ENCODE measurements around the gene SLC9A1. TPM values are rescaled to one million over a fixed set of nuclear protein-coding genes. Genes with fewer than 3 reads are reported as not detected.

SLC9A1 gene
- polyA plus RNA-seq, 4 donors: 25.2 to 28.9 (median 26.5) TPM

Other genes with a start within 250 kb of the SLC9A1 start
- 1 to 10 TPM in 2 of 4 donors, under 1 TPM in 2; 0.27 to 1.5 (median 1.1) TPM for gene NR0B2, start 241.2 kb downstream of the SLC9A1 start, polyA plus RNA-seq (ENCODE audit: insufficient read length in 4 of 4)
- gene NUDC, start 233.4 kb downstream of the SLC9A1 start, polyA plus RNA-seq (ENCODE audit: insufficient read length in 4 of 4): 10 to 100 TPM; 57.2 to 99.1 (median 89.5) TPM
- gene KDF1, start 194.7 kb downstream of the SLC9A1 start, polyA plus RNA-seq (ENCODE audit: insufficient read length in 4 of 4): 10 to 100 TPM in 1 of 4 donors, 1 to 10 TPM in 2, under 1 TPM in 1; 0.20 to 11.0 (median 8.7) TPM
- 1 to 10 TPM; 4.6 to 7.6 (median 6.6) TPM for gene TRNP1, start 161.4 kb downstream of the SLC9A1 start, polyA plus RNA-seq (ENCODE audit: insufficient read length in 4 of 4)
- 1 to 10 TPM in 2 of 4 donors, under 1 TPM in 2; 0.72 to 1.6 (median 0.93) TPM for gene TENT5B, start 142.3 kb downstream of the SLC9A1 start, polyA plus RNA-seq (ENCODE audit: insufficient read length in 4 of 4)
- gene WDTC1, start 79.5 kb upstream of the SLC9A1 start, polyA plus RNA-seq (ENCODE audit: insufficient read length in 4 of 4): 10 to 100 TPM; 38.4 to 51.5 (median 41.9) TPM
- gene TMEM222, start 167.0 kb upstream of the SLC9A1 start, polyA plus RNA-seq (ENCODE audit: insufficient read length in 4 of 4): 10 to 100 TPM; 29.8 to 44.2 (median 35.2) TPM
- gene SYTL1, start 186.9 kb upstream of the SLC9A1 start, polyA plus RNA-seq (ENCODE audit: insufficient read length in 4 of 4): 10 to 100 TPM in 2 of 4 donors, 1 to 10 TPM in 2; 1.6 to 17.2 (median 8.7) TPM
- 10 to 100 TPM in 1 of 4 donors, 1 to 10 TPM in 3; 9.0 to 15.1 (median 9.5) TPM for gene MAP3K6, start 211.8 kb upstream of the SLC9A1 start, polyA plus RNA-seq (ENCODE audit: insufficient read length in 4 of 4)
- gene FCN3, start 219.7 kb upstream of the SLC9A1 start, polyA plus RNA-seq (ENCODE audit: insufficient read length in 4 of 4): 1 to 10 TPM in 2 of 4 donors, under 1 TPM in 2; 0.85 to 1.7 (median 1.1) TPM
- under 1 TPM in 3 of 4 donors, not detected in 1; 0.20 to 0.26 (median 0.20) TPM for gene CD164L2, start 228.2 kb upstream of the SLC9A1 start, polyA plus RNA-seq (ENCODE audit: insufficient read length in 4 of 4)
- 1 to 10 TPM in 2 of 4 donors, under 1 TPM in 2; 0.60 to 1.8 (median 0.99) TPM for gene GPR3, start 237.5 kb upstream of the SLC9A1 start, polyA plus RNA-seq (ENCODE audit: insufficient read length in 4 of 4)